BE2C (cell line): ENCODE results near the gene NRP2.

Source experiments
- DNase-seq: peaks from one replicate; pipeline ENCODE4 v3.0.0-alpha.2; 2020
- H3K27me3 ChIP-seq: fragments of 250-450 bp; sonication (Bioruptor Pico); 2 replicates; pipeline ENCODE4 v1.5.1; 2020; ENCODE audit warnings: mild to moderate bottlenecking
- H3K36me3 ChIP-seq: fragments of 250-450 bp; sonication (Bioruptor Pico); 2 replicates; pipeline ENCODE4 v1.5.1; 2020; ENCODE audit warnings: mild to moderate bottlenecking
- H3K4me1 ChIP-seq: fragments of 250-450 bp; sonication (Bioruptor Pico); 2 replicates; pipeline ENCODE4 v1.5.1; 2020
- H3K4me3 ChIP-seq: 2 replicates; pipeline ENCODE4 v1.5.1; 2011; ENCODE audit warnings: low read depth, low read length
- H3K9me3 ChIP-seq: fragments of 250-450 bp; sonication (Bioruptor Pico); 2 replicates; pipeline ENCODE4 v1.5.1; 2020
- TF ChIP-seq, protein P1 (sequence below): IDR thresholded peaks from 2 replicates; pipeline ENCODE4 v1.5.1; 2012; ENCODE audit warnings: mild to moderate bottlenecking, low read depth, low read length

NRP2 gene

DNA sequence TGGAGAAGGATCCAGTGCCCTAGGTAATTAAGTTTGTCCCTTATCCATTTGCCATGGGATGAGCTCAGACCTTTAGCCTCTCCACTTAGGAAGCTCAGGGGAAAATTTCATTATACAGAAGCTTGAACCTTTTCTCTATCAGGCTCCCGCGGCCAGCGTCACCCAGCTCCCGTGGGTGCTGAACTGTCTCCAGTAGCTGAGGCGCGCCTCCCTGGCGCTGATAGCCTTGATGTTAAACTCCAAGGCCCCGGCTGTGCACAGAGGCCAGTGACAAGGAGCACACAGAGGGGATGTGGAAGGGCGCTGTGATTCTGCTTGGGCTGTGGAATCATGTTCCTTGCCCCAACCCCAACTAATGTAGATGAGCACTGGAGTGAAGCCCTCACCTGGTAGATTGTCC, 50.8 kb downstream of the NRP2 start:
- H3K36me3 ChIP-seq: no peaks in the 10 kb centered on the region
- no peaks in the 10 kb centered on the region for H3K27me3 ChIP-seq
- H3K4me3 ChIP-seq: no peak overlapping the region
- TF ChIP-seq, protein P1, sequence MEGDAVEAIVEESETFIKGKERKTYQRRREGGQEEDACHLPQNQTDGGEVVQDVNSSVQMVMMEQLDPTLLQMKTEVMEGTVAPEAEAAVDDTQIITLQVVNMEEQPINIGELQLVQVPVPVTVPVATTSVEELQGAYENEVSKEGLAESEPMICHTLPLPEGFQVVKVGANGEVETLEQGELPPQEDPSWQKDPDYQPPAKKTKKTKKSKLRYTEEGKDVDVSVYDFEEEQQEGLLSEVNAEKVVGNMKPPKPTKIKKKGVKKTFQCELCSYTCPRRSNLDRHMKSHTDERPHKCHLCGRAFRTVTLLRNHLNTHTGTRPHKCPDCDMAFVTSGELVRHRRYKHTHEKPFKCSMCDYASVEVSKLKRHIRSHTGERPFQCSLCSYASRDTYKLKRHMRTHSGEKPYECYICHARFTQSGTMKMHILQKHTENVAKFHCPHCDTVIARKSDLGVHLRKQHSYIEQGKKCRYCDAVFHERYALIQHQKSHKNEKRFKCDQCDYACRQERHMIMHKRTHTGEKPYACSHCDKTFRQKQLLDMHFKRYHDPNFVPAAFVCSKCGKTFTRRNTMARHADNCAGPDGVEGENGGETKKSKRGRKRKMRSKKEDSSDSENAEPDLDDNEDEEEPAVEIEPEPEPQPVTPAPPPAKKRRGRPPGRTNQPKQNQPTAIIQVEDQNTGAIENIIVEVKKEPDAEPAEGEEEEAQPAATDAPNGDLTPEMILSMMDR: no peak
- peak; percentile 65 for DNase-seq
- H3K4me1 ChIP-seq: peaks cover 60% of the 10 kb centered on the region
- H3K9me3 ChIP-seq: no peaks in the 10 kb centered on the region

DNA sequence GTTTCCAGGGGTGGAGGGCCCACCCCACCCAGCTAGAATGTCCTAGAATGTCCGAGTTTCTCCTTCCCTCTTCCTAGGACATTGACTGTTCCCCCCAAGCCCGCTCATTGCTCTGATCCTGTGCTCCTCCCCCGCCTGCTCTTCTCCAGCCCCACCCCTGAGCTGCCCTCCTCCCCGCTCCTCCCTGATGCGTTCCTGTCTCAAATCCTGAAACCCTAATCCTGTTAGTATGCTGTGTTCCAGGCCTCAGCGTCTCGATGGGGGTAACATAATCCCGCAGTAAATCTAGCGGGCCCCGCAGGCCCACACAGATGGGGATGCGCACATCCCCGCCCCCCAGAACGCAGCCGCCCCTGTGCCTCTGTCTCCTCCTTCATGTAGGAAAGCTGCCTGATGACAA, 51.3 kb downstream of the NRP2 start:
- no peak overlapping the region for H3K4me3 ChIP-seq
- H3K9me3 ChIP-seq: no peaks in the 10 kb centered on the region
- DNase-seq: peak; percentile 52
- peaks cover 58% of the 10 kb centered on the region for H3K4me1 ChIP-seq
- H3K36me3 ChIP-seq: no peaks in the 10 kb centered on the region
- TF ChIP-seq, protein P1: no peak
- H3K27me3 ChIP-seq: no peaks in the 10 kb centered on the region

DNA sequence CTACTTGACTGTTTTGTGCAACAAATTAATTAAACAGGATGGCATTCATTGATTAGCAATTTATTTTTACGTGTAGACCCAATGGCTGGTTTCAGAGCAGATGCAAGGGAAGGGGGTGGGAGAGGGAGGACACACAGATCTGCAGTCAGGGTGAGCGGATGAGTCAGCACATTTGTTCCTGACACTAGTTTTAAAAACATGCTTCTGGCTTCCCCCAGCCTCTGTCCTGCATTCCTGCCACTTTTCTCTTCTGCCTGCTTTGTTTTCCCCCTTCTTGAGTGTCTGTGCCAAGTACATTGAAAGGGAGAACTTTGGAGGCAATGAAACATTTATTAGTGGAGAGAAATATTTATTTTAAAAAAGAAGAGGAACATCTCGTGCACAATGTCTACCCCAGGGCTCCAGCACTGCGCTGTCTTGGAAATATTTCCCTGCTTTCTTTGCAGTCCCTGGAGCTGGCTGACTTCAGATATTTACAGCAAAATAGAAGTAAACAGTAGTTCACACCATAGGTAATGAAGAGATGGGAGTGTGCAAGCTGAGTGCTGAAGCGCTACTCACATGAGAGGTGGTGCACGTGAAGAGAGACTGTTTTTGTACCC, 52.2 kb downstream of the NRP2 start:
- TF ChIP-seq, protein P1: no peak
- Histone ChIP-seq H3K36me3 (no peaks in the 10 kb centered on the region), H3K27me3 (no peaks in the 10 kb centered on the region), H3K4me1 (peaks cover 50% of the 10 kb centered on the region), H3K4me3 (no peak overlapping the region), H3K9me3 (no peaks in the 10 kb centered on the region)
- DNase-seq: peak; percentile 74

DNA sequence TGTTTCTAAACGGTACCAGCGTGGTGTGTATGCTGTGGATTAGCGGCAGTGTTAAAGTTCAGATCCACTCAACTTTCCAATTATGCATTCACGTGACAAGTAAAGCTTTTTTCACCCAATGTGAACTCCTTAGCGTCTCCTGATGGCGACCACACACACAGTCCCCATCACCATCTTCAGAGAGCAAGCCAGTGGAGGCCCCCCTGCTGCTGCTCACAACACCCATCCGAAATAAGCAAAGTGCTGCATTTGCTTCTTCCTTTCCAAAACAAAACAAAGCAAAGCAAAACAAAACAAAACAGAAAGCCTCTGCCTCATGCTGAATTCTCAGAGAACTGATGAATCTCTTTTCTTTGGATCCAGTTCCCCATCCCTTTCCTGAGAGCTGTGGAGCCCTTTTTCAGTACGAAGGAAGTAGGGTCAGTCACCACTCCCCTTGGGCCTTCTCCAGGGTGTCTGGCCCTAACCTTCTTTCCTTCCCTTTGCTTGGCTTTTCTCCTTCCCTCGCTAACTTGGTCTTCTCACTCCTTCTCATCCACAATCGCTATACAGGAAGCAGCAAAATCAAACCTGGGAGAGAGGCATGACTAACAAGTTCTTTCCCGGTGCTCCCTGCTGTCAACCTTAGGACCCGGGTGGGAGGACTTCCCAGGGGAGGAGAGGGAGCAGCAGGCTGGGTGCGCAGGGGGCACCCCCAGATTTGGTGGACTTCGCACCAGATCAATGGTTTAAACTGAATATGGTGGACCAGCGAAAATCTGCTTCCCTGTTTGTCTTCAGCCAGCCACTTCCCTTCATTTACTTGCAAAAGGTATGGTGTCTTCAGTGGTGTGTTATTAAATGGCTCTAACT, 56.0 kb downstream of the NRP2 start:
- Histone ChIP-seq H3K36me3 (no peaks in the 10 kb centered on the region), H3K4me3 (no peak overlapping the region), H3K4me1 (peaks cover 14% of the 10 kb centered on the region), H3K9me3 (no peaks in the 10 kb centered on the region), H3K27me3 (no peaks in the 10 kb centered on the region)
- no peak for DNase-seq
- TF ChIP-seq, protein P1: no peak

DNA sequence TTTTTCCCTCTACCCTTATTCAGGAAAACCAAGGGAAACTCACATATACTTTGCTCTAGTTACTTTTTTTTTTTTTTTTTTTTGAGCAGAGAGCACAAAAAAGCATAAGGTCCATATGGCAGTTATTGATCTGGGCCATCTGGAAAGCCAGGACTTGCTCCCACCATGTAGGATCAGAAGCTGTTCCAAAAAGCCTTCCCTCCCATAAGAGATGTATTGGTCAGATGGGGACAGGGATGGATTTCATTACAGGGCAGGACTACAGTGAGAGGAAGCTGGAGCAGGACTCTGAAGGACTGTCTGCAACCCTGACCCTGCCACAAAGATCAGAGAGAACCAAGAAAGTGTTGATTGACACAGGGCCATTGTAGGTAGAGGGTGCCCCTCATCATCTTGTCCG, 57.3 kb downstream of the NRP2 start:
- H3K27me3 ChIP-seq: no peaks in the 10 kb centered on the region
- no peaks in the 10 kb centered on the region for H3K36me3 ChIP-seq

DNA sequence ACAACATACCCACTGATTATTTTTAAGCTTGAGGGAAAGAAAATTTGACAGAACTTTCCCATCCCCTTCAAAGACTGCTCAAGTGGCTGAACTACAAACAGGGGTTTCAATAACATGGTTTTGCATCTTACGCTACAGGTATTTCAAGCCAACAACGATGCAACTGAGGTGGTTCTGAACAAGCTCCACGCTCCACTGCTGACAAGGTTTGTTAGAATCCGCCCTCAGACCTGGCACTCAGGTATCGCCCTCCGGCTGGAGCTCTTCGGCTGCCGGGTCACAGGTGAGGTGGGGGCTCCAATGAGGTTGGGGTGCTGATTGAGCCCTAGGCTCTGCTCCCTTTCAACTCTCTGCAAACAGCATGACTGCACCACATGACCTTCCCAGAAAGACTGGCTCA, 58.1 kb downstream of the NRP2 start:
- TF ChIP-seq, protein P1: no peak
- Histone ChIP-seq H3K4me3 (no peak overlapping the region), H3K27me3 (no peaks in the 10 kb centered on the region), H3K9me3 (no peaks in the 10 kb centered on the region), H3K36me3 (no peaks in the 10 kb centered on the region), H3K4me1 (peaks cover 5% of the 10 kb centered on the region)
- DNase-seq: no peak

More for the DNA sequence above, 57.3 kb downstream of the NRP2 start:
- DNase-seq: no peak
- TF ChIP-seq, protein P1: no peak
- no peaks in the 10 kb centered on the region for H3K9me3 ChIP-seq
- peaks cover 6% of the 10 kb centered on the region for H3K4me1 ChIP-seq
- H3K4me3 ChIP-seq: no peak overlapping the region
